ENCODE data around the gene S100A6. TPM values are rescaled to one million over a fixed set of nuclear protein-coding genes. Genes with fewer than 3 reads are reported as not detected.
"Not testable (repeated sequence)": the region's sequence is repeated elsewhere in the genome, so short reads cannot be mapped to it uniquely, and the experiment has no call there.

Gene S100A6
- polyA plus RNA-seq, 1 donor from 2014 or later: not detected

DNA sequence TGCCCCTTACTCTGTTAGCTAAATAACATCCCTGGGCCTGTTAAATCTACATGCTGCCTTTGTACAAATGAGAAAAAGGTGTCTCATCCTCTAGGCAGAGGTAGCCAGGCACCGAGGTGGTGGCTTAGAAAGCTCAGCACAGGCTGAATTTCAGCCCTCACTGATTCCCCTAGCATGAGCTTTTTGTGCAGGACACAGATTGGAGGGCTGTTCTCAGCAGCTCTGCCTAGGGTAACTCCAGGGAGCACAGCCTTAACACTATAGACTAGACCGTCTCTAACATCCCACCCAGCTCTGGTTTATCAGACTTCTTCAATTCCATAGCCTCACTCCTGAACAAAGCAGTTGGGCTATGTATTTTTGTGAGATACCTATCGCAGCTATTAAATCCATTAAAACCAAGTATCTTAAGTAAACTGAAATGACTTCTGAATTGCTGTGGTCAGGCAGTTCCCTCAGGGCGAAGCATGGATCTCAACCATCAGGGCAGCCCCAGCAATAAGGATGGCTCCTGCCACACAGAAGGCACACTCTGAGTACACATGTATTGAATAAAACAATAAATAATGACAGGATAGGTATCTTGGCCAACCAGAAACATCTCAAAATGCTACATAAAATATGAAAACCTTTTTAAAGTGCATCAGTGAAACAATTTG lies 14.8 kb downstream of the S100A6 start:
- H3K36me3 ChIP-seq (ENCODE audit: insufficient read depth, low read length): no peaks in the 10 kb centered on the region
- H3K9ac ChIP-seq (ENCODE audit: low read length): no peak overlapping the region
- H3F3A ChIP-seq (ENCODE audit: insufficient read depth, low read length, poor library complexity, severe bottlenecking): no peaks in the 10 kb centered on the region
- no peaks in the 10 kb centered on the region for H3K27me3 ChIP-seq (ENCODE audit: insufficient read depth, low read depth, low read length)
- no peaks in the 10 kb centered on the region for H3K9me2 ChIP-seq (ENCODE audit: insufficient read depth, low read length)
- H2AFZ ChIP-seq (ENCODE audit: low read depth, low read length): no peak overlapping the region
- no peaks in the 10 kb centered on the region for H3K79me2 ChIP-seq (replicated peaks; ENCODE audit: insufficient read depth, low read length)
- no peaks in the 10 kb centered on the region for H4K20me1 ChIP-seq (ENCODE audit: insufficient read depth)
- H3K4me2 ChIP-seq (ENCODE audit: low read length): no peak overlapping the region
- no peaks in the 10 kb centered on the region for H3K9me3 ChIP-seq (ENCODE audit: low read length)
- H3K4me3 ChIP-seq (ENCODE audit: low read length): no peak overlapping the region
- no peak for TF ChIP-seq EZH2 (IDR thresholded peaks at IDR 0.05; ENCODE audit: borderline replicate concordance, insufficient read depth, low read length, poor library complexity, severe bottlenecking)
- no peak overlapping the region for H3K27ac ChIP-seq (ENCODE audit: low read length)

DNA sequence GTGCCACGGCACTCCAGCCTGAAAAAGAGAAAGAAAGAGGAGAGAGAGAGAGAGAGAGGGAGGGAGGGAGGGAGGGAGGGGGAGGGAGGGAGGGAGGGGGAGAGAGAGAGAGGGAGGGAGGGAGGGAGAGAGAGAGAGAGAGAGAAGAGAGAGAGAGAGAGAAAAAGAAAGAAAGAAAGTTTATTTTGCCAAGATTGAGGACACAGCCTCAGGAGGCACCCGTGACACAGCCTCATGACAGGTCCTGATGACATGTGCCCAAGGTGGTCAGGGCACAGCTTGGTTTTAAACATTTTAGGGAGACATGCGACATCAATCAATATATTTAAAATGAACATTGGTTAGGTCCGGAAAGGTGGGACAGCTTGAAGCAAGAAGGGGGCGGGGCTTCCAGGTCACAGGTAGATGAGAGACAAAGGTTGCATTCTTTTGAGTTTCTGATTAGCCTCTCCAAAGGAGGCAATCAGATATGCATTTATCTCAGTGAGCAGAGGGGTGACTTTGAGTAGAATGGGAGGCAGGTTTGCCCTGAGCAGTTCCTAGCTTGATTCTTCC lies 15.6 kb downstream of the S100A6 start:
- H2AFZ ChIP-seq (ENCODE audit: low read depth, low read length); H3K9me3 ChIP-seq (ENCODE audit: low read length); H3K4me2 ChIP-seq (ENCODE audit: low read length); H3K27me3 ChIP-seq (ENCODE audit: insufficient read depth, low read depth, low read length); H4K20me1 ChIP-seq (ENCODE audit: insufficient read depth); H3K79me2 ChIP-seq (replicated peaks; ENCODE audit: insufficient read depth, low read length); H3K27ac ChIP-seq (ENCODE audit: low read length); H3F3A ChIP-seq (ENCODE audit: insufficient read depth, low read length, poor library complexity, severe bottlenecking); H3K9ac ChIP-seq (ENCODE audit: low read length); H3K4me3 ChIP-seq (ENCODE audit: low read length); H3K9me2 ChIP-seq (ENCODE audit: insufficient read depth, low read length); H3K36me3 ChIP-seq (ENCODE audit: insufficient read depth, low read length): not testable (repeated sequence)

DNA sequence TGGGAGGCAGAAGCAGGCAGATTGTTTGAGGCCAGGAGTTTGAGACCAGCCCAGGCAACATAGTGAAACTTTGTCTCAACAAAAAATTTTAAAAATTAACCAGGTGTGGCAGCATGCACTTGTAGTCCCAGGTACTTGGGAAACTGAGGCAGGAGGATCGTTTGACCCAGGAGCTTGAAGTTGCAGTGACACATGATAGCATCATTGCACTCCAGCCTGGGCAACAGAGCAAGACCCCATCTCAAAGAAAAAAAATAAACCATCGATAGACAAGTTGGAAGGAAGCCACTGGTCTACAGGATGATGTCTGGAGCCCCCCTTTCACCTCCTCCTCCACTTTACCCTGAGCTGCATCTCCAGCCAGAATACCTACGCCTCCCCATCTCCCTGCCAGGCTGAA lies 16.5 kb downstream of the S100A6 start:
- Histone ChIP-seq H3K9ac (ENCODE audit: low read length) (no peak overlapping the region), H3K4me3 (ENCODE audit: low read length) (no peak overlapping the region), H3K27me3 (ENCODE audit: insufficient read depth, low read depth, low read length) (no peaks in the 10 kb centered on the region), H3K4me2 (ENCODE audit: low read length) (no peak overlapping the region), H3K9me2 (ENCODE audit: insufficient read depth, low read length) (no peaks in the 10 kb centered on the region), H3K9me3 (ENCODE audit: low read length) (no peaks in the 10 kb centered on the region), H3K79me2 (replicated peaks; ENCODE audit: insufficient read depth, low read length) (no peaks in the 10 kb centered on the region), H2AFZ (ENCODE audit: low read depth, low read length) (no peak overlapping the region), H3F3A (ENCODE audit: insufficient read depth, low read length, poor library complexity, severe bottlenecking) (no peaks in the 10 kb centered on the region), H4K20me1 (ENCODE audit: insufficient read depth) (no peaks in the 10 kb centered on the region), H3K36me3 (ENCODE audit: insufficient read depth, low read length) (no peaks in the 10 kb centered on the region), H3K27ac (ENCODE audit: low read length) (no peak overlapping the region)
- TF ChIP-seq SMC3 (conservative IDR thresholded peaks at IDR 0.05; ENCODE audit: poor library complexity): no peak

DNA sequence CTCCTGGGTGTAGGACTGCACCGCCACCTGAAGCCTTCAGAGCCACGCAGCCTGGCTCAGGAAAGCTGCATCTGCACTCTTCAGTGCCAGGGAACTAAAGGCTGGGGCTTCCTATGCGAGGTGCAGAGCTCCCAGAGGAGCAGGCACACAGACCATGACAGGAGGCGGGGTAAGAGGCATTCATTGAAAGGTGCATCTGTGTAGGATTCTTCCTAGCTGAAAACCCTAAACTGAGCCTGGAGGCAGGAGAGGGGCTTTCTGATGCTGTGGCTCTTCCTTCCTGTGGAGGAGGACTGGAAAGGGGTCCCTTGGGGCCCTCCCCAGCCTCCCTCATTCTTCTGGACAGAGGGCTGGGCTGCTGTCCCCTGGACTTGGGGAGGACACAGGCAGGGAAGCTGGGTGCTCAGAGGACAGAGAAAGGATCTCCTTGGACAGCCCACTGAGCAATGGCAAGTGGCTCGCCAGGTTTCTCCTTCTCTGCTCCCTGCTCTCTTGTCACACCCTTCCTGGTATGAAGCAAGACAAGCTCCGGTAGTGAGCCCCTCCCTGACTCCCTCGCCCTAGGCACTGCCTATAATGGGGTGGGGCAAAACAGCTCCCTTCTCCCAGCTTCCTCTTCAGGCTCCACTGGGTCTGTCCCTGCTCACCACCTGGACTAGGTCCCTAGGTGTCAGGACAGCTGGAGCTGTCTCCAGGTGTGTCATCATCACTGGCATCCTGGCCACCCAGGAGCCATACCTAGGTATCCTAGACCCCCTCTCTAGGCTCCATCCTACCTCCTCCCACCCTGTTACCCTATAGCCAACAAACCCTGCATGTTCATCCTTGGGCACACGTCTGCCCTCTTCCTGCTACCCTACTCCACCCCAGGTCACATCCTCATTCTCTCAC lies 20.0 kb downstream of the S100A6 start:
- TF ChIP-seq MXI1 (conservative IDR thresholded peaks at IDR 0.05; ENCODE audit: poor library complexity, severe bottlenecking): no peak
- TF ChIP-seq POLR2AphosphoS5 (IDR thresholded peaks at IDR 0.05): no peak
- TF ChIP-seq EZH2 (IDR thresholded peaks at IDR 0.05; ENCODE audit: borderline replicate concordance, insufficient read depth, low read length, poor library complexity, severe bottlenecking): no peak
- TF ChIP-seq, protein P1, sequence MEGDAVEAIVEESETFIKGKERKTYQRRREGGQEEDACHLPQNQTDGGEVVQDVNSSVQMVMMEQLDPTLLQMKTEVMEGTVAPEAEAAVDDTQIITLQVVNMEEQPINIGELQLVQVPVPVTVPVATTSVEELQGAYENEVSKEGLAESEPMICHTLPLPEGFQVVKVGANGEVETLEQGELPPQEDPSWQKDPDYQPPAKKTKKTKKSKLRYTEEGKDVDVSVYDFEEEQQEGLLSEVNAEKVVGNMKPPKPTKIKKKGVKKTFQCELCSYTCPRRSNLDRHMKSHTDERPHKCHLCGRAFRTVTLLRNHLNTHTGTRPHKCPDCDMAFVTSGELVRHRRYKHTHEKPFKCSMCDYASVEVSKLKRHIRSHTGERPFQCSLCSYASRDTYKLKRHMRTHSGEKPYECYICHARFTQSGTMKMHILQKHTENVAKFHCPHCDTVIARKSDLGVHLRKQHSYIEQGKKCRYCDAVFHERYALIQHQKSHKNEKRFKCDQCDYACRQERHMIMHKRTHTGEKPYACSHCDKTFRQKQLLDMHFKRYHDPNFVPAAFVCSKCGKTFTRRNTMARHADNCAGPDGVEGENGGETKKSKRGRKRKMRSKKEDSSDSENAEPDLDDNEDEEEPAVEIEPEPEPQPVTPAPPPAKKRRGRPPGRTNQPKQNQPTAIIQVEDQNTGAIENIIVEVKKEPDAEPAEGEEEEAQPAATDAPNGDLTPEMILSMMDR (IDR thresholded peaks at IDR 0.05; ENCODE audit: poor library complexity, severe bottlenecking): no peak
- TF ChIP-seq EP300 (conservative IDR thresholded peaks at IDR 0.05; ENCODE audit: poor library complexity, severe bottlenecking): no peak
- no peak for TF ChIP-seq SMC3 (conservative IDR thresholded peaks at IDR 0.05; ENCODE audit: poor library complexity)
- no peak for TF ChIP-seq RAD21 (conservative IDR thresholded peaks at IDR 0.05)
- no peak for TF ChIP-seq TAF1 (IDR thresholded peaks at IDR 0.05; ENCODE audit: low read depth)
- TF ChIP-seq, protein P2, sequence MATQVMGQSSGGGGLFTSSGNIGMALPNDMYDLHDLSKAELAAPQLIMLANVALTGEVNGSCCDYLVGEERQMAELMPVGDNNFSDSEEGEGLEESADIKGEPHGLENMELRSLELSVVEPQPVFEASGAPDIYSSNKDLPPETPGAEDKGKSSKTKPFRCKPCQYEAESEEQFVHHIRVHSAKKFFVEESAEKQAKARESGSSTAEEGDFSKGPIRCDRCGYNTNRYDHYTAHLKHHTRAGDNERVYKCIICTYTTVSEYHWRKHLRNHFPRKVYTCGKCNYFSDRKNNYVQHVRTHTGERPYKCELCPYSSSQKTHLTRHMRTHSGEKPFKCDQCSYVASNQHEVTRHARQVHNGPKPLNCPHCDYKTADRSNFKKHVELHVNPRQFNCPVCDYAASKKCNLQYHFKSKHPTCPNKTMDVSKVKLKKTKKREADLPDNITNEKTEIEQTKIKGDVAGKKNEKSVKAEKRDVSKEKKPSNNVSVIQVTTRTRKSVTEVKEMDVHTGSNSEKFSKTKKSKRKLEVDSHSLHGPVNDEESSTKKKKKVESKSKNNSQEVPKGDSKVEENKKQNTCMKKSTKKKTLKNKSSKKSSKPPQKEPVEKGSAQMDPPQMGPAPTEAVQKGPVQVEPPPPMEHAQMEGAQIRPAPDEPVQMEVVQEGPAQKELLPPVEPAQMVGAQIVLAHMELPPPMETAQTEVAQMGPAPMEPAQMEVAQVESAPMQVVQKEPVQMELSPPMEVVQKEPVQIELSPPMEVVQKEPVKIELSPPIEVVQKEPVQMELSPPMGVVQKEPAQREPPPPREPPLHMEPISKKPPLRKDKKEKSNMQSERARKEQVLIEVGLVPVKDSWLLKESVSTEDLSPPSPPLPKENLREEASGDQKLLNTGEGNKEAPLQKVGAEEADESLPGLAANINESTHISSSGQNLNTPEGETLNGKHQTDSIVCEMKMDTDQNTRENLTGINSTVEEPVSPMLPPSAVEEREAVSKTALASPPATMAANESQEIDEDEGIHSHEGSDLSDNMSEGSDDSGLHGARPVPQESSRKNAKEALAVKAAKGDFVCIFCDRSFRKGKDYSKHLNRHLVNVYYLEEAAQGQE (IDR thresholded peaks at IDR 0.05; ENCODE audit: borderline replicate concordance): no peak
- no peaks in the 10 kb centered on the region for H3K36me3 ChIP-seq (ENCODE audit: insufficient read depth, low read length)
- H3K9me3 ChIP-seq (ENCODE audit: low read length): no peaks in the 10 kb centered on the region
- no peak overlapping the region for H3K27ac ChIP-seq (ENCODE audit: low read length)
- H3K79me2 ChIP-seq (replicated peaks; ENCODE audit: insufficient read depth, low read length): no peaks in the 10 kb centered on the region
- no peak overlapping the region for H3K9ac ChIP-seq (ENCODE audit: low read length)
- no peak overlapping the region for H3K4me2 ChIP-seq (ENCODE audit: low read length)
- no peak overlapping the region for H2AFZ ChIP-seq (ENCODE audit: low read depth, low read length)
- H3K27me3 ChIP-seq (ENCODE audit: insufficient read depth, low read depth, low read length): no peaks in the 10 kb centered on the region
- no peaks in the 10 kb centered on the region for H3F3A ChIP-seq (ENCODE audit: insufficient read depth, low read length, poor library complexity, severe bottlenecking)
- no peak overlapping the region for H3K4me3 ChIP-seq (ENCODE audit: low read length)
- H4K20me1 ChIP-seq (ENCODE audit: insufficient read depth): no peaks in the 10 kb centered on the region
- no peaks in the 10 kb centered on the region for H3K9me2 ChIP-seq (ENCODE audit: insufficient read depth, low read length)

All from neural cell (in vitro differentiated cells).